Measurements from ENCODE around the gene QRICH2.
"Not testable (repeated sequence)": the region's sequence is repeated elsewhere in the genome, so short reads cannot be mapped to it uniquely, and the experiment has no call there.

QRICH2 gene

GRCh38 chr17:76247304-76247703 is 60.8 kb downstream of the QRICH2 start:
- no peak for DNase-seq

DNA sequence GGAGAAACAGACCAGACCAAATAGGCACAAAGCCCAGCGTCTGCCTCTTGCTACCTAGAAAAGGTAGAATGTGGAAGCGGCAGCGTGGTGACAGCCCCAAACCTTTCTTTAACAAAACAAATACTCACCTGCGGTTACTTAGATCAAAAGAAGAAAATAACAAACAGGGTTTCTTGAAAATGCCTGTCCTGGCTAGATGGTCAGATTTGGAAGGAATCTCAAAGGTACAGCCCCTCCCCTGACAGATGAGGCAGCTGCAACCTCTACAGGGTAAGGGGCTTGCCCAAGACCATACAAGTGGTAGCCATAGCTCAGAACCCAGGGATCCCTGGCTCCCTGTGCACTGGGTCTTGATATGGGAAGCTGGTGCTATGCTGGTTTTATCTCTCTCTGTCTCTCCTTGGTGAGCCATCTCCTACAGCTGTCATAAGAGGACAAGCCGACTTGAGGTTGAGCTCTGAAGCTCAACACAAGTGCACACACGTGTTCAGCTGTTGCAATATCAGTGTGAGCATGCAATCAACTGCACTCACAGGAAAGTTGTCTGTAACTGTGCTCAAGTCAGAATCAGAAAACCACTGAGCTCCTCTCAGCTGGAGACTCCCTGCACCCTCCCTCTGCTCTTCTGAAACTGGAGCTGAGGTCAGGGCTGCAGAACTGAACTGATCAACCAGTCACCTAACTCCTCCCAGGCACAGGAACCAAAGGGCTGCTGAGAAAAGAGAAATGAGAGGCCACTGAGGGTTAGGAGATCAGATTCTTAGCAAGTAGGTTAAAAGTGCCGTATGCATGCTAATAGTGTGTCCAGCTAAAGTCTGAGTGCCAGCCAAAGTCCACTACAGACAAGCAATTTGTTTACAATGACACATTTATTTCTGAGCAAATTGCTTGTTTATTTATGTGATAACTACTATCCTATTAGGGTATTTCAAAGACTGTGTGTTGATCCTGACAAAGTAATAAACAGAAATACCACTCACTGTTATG is 61.7 kb downstream of the QRICH2 start:
- DNase-seq: no peak

DNA sequence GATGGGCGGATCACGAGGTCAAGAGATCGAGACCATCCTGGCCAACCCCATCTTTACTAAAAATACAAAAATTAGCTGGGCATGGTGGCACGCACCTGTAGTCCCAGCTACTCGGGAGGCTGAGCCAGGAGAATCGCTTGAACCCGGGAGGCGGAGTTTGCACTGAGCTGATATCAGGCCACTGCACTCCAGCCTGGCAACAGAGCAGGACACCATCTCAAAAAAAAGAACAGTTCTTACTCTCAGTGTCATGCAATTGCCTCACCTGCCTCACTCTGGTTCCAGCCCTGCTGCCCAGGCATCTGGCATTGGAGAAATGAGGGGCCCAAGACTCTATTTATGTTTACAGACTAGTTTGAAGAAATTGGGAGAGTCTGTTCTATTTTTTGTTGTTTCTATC is 63.4 kb downstream of the QRICH2 start:
- not testable (repeated sequence) for DNase-seq

- DNase-seq: no peak
Observed at GRCh38 chr17:76243826-76244679, 64.0 kb downstream of the QRICH2 start.

GRCh38 chr17:76241691-76242255 is 66.3 kb downstream of the QRICH2 start:
- no peak for DNase-seq

- no peak for DNase-seq
Observed at GRCh38 chr17:76241204-76241538, 66.9 kb downstream of the QRICH2 start.

DNA sequence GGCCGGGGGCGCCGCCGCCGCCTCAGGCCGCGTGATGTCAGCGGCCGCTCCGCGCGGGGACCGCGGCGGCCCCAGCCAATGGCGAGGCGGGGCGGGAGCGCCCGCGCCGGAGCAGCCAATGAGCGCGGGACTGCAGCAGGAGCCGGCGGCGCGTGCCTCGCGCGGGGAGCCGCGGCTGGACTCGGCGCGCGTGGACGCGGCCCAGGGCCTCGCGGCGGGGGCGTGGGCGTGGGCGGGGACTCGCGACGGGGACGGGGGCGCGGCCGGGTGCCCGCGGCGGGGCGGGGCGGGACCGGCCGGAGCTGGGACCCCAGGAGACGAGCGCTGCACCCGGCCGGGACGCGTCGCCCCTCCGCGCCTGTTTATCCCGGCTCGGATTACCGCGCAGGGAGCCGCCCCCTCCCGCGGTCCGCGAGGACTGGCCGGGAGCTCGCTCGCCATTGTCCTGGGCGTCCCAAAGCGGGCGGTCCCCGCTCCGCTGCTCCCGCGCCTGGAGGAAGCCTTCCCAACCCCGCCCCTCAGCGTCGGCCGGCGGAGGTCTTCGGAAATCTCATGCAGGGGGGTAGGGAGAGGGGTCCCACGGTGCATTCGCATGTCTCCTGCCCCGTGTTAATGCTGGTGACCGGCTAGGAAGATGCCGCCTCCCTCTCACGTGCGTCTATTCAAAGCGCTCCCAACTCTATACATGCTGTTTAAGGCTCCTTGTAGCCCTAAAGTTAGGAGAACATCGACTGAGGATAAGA is 67.4 kb downstream of the QRICH2 start, which contains the start of gene RNF157:
RNF157 (minus strand) TSS at position 33 of the 743 bp plus-strand sequence. CDS start 253 bp downstream, outside the sequence.
- peak; percentile 49 for DNase-seq

DNA sequence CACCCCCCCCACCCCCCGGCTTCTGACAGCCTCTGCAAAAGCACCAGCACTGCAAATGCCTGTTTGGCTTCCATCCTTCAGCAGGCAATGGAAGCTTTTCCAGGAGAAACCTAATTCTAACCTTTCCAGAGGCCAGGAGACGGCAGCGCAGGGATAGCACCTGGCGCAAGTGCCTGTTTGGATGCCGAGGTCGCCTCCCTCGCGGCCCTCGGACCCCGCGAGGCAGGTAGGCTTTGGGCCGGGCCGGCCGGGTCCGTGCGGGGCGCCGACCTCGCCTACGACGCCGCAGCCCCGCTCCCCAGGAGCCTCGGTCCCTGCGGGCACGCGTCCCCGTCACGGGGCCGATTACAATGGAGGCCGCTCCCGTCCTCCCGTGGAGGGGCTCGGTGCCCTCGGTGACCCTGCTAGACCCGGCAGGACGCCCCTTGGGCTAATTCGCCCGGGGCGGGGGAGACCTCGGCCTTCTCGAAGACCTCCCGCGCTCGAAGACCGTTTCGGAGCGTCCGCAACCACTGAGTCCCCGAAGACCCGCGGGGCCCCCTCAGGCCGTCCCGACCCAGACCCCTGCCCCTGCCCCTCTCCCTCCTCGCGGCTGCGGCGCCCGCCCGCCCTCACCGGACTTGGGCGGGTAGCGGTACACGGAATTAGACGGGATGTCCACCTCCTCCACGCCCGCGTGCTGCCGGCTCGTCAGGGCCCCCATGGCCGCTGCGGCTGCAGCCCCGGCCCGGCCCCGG is 68.4 kb downstream of the QRICH2 start:
- no peak for DNase-seq

GRCh38 chr17:76238847-76239537 is 69.1 kb downstream of the QRICH2 start:
- DNase-seq: no peak

GRCh38 chr17:76237859-76238313 is 70.2 kb downstream of the QRICH2 start:
- no peak for DNase-seq

DNA sequence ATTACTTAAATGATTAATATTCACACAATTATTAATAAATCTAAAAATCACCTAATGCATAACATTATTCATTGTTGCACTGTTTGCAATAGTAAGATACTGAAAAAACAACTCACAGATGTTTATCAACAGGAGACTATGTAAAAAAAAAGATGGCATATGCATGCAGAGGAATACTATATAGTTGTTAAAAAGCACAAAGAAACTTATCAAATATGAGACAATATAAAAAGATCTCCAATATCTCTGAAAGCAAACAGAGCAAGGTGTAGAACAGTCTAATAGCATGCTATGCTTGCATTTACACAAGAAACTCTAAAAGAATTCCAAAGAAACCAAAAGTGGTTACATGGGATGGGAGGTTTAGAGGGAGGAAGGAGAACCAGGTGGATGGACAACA is 71.5 kb downstream of the QRICH2 start:
- no peak for DNase-seq

DNA sequence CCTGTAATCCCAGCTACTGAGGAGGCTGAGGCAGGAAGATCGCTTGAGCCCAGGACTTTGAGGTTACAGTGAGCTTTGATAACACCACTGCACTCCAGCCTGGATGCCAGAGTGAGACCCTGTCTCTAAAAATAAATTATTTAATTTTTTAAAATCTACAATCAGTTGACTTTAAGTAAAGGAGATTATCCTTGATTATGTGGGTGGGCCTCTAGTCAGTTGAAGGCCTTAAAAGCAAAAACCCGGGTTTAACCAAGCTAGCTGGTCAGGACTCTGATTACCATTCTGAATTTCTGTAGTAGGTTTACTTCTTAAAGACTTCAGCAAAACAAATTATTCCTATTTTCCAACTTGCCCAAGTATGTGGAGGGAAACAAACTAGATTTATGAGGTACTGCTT is 72.2 kb downstream of the QRICH2 start:
- DNase-seq: no peak

- DNase-seq: no peak
Observed at GRCh38 chr17:76234354-76234679, 73.8 kb downstream of the QRICH2 start.

GRCh38 chr17:76233588-76234353 is 74.3 kb downstream of the QRICH2 start:
- no peak for DNase-seq

DNA sequence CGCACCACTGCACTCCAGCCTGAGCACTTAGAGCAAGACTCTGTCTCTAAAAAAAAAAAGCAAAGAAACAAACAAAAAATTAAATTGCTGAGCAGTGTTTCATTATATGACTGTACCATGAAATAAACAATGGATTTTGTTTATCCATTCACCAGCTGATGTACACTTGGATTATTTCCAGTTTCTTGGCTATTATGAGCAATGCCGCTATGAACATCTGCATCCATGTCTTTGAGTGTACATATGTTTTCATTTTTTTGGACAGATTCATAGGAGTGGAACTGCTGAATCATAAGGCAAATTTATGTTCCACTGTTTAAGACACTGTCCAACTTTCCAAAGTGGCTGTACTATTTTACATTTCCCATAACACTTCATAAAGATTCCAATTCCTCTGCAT is 75.7 kb downstream of the QRICH2 start:
- peak; percentile 86 for DNase-seq

- DNase-seq: not testable (repeated sequence)
Observed at GRCh38 chr17:76226749-76227148, 81.3 kb downstream of the QRICH2 start.

- DNase-seq: not testable (repeated sequence)
Observed at GRCh38 chr17:76225373-76226086, 82.5 kb downstream of the QRICH2 start.
